NK-92 treated with Interleukin-12 subunit alpha and Interleukin-12 subunit beta, amount 100 ng/mL, for 24 hours (cell line): ENCODE measurements around the gene GMDS.
"Not testable (repeated sequence)": the region's sequence is repeated elsewhere in the genome, so short reads cannot be mapped to it uniquely, and the experiment has no call there.

Experiments
- DNase-seq: peaks from one replicate; lab custom pipeline; 2025; lab: John Stamatoyannopoulos, UW

GMDS gene

GRCh38 chr6:1858196-1858595 lies 387.2 kb downstream of the GMDS start:
- DNase-seq, result no peak

GRCh38 chr6:1856381-1856780 lies 389.0 kb downstream of the GMDS start:
- DNase-seq, result no peak

DNA sequence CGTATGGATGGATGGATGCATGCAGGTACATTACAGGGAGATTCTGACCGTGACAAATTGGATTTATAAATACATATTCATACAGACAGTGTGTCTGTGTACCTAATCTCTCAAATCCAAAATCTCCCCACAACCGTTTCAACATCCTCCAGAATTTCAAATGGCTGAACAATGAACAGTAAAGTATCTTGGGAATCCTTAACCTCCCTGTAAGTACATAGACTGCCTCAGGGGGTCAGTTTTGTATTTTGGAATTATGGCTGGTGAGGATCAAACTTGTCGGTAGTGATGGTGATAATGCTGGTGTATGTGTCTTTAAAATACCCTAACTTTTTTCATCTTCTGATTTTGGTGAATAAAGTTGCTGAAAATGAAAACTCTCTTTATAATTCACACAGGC lies 389.5 kb downstream of the GMDS start:
- DNase-seq, result no peak

DNA sequence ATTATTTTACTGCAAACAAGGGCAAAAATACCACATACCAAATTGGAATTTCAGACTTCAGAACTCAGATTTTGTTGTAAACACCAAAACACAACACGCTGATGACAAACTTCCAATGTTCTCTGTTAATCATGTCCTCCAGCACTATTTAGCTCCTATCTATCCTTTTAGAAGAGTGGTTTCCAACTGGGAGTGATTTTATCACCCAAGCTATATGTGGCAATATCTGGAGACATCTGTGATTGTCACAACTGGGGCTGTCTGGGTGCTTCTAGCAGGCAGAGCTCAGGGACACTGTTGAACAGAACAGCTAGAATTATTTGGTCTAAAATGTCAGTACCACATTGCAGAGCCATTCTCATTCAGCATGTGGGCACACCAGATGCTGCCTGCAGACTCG lies 391.1 kb downstream of the GMDS start:
- no peak for DNase-seq

- DNase-seq, result no peak
Observed at GRCh38 chr6:1853761-1854160, 391.6 kb downstream of the GMDS start.

GRCh38 chr6:1851681-1852456 lies 393.5 kb downstream of the GMDS start:
- no peak for DNase-seq

- no peak for DNase-seq
Observed at GRCh38 chr6:1850840-1851157, 394.6 kb downstream of the GMDS start.

GRCh38 chr6:1850121-1850839 lies 395.1 kb downstream of the GMDS start:
- DNase-seq, result no peak

GRCh38 chr6:1849691-1850090 lies 395.7 kb downstream of the GMDS start:
- no peak for DNase-seq

GRCh38 chr6:1848752-1849151 lies 396.7 kb downstream of the GMDS start:
- no peak for DNase-seq

GRCh38 chr6:1846611-1847010 lies 398.8 kb downstream of the GMDS start:
- no peak for DNase-seq

- DNase-seq, result not testable (repeated sequence)
Observed at GRCh38 chr6:1845543-1845942, 399.9 kb downstream of the GMDS start.

DNA sequence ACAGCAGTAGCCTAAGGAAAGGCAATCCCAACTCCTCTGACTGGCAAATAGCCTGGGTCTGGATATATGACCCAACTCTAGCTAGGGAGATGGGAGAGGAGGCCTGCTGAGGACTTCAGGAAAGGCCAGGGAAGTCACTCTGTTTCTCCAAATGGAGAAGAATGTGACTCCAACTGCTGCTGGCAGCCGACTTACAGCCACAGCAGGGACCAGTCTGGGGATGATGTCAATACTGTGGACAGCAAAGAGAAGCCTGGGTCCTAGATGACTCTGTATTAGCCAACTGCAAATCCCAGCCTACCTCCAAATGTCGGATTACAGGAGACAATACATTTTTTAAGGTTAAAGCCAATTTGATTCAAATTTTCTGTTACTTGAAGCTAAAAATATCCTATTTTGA lies 403.1 kb downstream of the GMDS start:
- no peak for DNase-seq

DNA sequence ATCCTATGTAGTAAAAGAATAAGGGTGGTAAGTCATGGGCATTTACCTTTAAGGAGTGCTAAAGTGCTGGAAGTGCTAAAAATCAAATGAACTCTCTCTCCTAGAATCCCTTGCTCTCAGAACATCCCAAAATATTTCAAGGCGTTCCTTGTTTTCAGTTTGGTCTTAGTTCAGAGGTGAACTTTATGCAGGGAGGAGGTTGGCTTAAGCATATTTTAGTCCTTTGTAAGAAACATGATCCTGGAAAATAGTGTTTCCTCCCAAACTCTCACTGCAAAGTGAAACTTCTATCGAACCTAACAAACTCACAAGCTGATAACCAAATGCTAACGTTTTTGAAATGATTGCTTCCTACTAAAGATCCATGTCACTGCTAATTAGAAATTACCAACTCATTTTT lies 404.3 kb downstream of the GMDS start:
- DNase-seq, result no peak

DNA sequence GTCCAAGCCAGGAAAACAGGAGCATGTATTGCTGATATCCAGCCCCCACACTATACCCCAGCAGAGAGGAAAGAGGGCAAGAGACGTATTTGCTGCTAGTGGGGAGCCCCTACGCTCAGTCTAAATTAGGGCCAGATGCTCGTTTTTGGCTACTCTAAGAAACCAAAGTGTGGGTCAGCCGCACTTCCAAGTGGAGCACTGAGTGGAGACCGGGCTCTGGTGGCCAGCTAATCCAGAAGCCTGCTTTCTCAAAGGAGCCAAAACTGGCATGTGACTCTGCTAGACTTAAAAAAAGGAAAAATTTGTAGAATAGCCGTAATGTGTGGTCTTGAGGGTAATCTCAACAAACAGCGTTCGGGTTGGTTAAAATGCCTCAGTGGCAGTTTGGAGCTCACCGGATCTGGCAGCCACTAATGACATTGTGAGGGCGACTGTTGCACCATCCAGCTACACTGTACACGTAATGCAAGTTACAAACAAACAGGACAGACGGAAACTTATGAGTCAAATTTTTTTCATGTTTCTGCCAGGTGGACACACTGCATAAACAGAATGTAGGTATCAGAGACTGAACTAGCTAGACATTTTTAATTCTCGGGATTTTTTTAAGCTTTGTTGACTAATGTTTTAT lies 404.8 kb downstream of the GMDS start:
- DNase-seq, result no peak

DNA sequence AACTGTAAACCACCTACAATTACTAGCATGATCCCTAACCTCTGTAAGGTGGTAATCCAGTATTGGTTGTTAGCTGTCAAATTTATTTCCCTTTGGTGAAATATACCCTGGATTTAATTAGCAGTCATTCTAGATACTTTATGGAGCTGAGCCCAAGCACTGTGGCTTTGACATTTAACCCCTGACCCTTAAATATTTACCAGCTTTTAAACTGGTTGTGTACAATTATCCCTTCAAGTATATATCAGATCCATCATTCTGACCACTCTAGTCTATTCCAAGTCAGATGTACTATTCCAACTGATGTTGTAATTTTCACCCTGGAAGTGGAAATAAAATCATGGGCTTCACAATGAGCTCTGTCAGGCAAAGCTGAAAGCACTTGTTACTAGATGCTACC lies 406.0 kb downstream of the GMDS start:
- DNase-seq, result no peak

GRCh38 chr6:1838604-1839213 lies 406.7 kb downstream of the GMDS start:
- DNase-seq, result no peak

DNA sequence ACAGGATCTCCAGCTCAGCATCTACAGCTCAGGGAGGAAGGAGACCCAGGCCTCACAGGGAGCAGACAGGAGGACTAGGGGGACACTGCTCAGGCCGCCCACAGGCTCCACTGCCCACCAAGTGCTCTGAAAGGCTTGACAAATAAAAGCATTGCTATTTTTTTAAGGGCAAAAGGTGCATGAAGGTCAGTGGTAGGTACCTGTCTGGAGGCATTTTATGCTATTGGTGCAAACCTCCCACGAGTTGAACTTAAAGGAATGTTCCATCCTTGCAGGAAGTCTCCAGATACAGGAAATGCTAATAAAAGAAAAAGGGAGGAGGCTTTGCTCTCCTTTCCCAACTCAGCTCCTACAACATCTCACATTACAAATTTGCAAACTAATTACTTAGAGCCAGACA lies 407.6 kb downstream of the GMDS start:
- no peak for DNase-seq

DNA sequence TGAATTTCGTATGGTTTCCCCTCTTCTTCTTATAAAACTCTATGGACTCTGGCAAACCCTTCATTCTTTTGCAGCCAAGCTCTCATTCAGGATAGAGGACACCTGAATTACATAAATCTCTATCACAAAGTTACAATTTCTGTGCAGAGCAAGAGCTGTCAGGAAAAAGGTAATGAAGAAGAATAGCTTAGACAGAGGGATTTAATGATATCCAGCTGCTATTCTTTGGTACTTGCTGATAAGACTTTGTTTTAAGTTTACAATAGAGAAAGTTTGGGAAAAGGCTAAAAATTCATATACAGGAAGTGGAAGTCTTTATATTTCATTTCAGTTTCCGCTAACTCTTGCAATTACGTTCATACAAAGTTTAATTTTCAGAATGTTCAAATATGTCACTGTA lies 408.7 kb downstream of the GMDS start:
- no peak for DNase-seq

GRCh38 chr6:1834646-1835516 lies 410.5 kb downstream of the GMDS start:
- DNase-seq, result no peak

GRCh38 chr6:1834207-1834606 lies 411.2 kb downstream of the GMDS start:
- DNase-seq, result no peak
